GM23338 (cell line): ENCODE data around the gene DDX53. TPM values are rescaled to one million over a fixed set of nuclear protein-coding genes. Genes with fewer than 3 reads are reported as not detected.

Experiments used
- ATAC-seq: fragments of 200-7000 bp; cut with Tn5 transposase; 3 replicates; pipeline ENCODE4 v1.9.1; 2020
- DNase-seq: peaks from one replicate; pipeline ENCODE4 v3.0.0-alpha.2; 2015; ENCODE audit warnings: low spot score
- H2AFZ ChIP-seq: fragments of 200-600 bp; sonication (generic); 2 replicates; pipeline ENCODE4 v1.8.0; 2016; ENCODE audit warnings: antibody characterized with exemption, mild to moderate bottlenecking, moderate library complexity
- H3F3A ChIP-seq: fragments of 200-600 bp; sonication (generic); replicated peaks from 2 replicates; pipeline ENCODE4 v1.8.0; 2017; ENCODE audit warnings: antibody characterized with exemption, mixed run types, low read depth
- H3K27ac ChIP-seq: fragments of 200-600 bp; sonication (generic); 2 replicates; pipeline ENCODE4 v1.6.1; 2016; ENCODE audit warnings: low read depth
- H3K27me3 ChIP-seq: fragments of 200-600 bp; sonication (generic); 2 replicates; pipeline ENCODE4 v1.8.0; 2016; ENCODE audit warnings: mild to moderate bottlenecking, mixed run types, moderate library complexity; ENCODE audit not compliant: insufficient read depth
- H3K36me3 ChIP-seq: fragments of 200-600 bp; sonication (generic); 2 replicates; pipeline ENCODE4 v1.8.0; 2016; ENCODE audit warnings: mild to moderate bottlenecking; ENCODE audit not compliant: insufficient read depth
- H3K4me1 ChIP-seq: fragments of 200-600 bp; sonication (generic); 2 replicates; pipeline ENCODE4 v1.8.0; 2016; ENCODE audit warnings: mild to moderate bottlenecking, moderate library complexity; ENCODE audit not compliant: insufficient read depth
- H3K4me2 ChIP-seq: fragments of 200-600 bp; sonication (generic); 2 replicates; pipeline ENCODE4 v1.7.1; 2017; ENCODE audit warnings: mixed run types
- H3K4me3 ChIP-seq: fragments of 200-600 bp; sonication (generic); 2 replicates; pipeline ENCODE4 v1.6.1; 2016; ENCODE audit warnings: mixed run types
- H3K79me2 ChIP-seq: fragments of 200-600 bp; sonication (generic); replicated peaks from 2 replicates; pipeline ENCODE4 v1.8.0; 2017; ENCODE audit warnings: mild to moderate bottlenecking; ENCODE audit not compliant: insufficient read depth
- H3K9me2 ChIP-seq: fragments of 200-600 bp; sonication (generic); 2 replicates; pipeline ENCODE4 v1.8.0; 2017; ENCODE audit not compliant: insufficient read depth
- H4K20me1 ChIP-seq: fragments of 200-600 bp; sonication (generic); replicated peaks from 2 replicates; pipeline ENCODE4 v1.8.0; 2017; ENCODE audit warnings: mild to moderate bottlenecking; ENCODE audit not compliant: insufficient read depth
- H3K27ac Mint-ChIP-seq: 2 replicates; pipeline ENCODE4 v1.8.0; 2020; ENCODE audit warnings: inconsistent platforms, mild to moderate bottlenecking, moderate library complexity, mixed read lengths
- H3K27me3 Mint-ChIP-seq: 3 replicates; pipeline ENCODE4 v1.8.0; 2022; ENCODE audit warnings: low read depth, mild to moderate bottlenecking, moderate library complexity, mixed read lengths, inconsistent platforms; ENCODE audit not compliant: insufficient read depth, poor library complexity
- H3K36me3 Mint-ChIP-seq: 3 replicates; pipeline ENCODE4 v1.8.0; 2021; ENCODE audit warnings: low read depth, mild to moderate bottlenecking, inconsistent platforms, moderate library complexity, mixed read lengths
- H3K4me1 Mint-ChIP-seq: 3 replicates; pipeline ENCODE4 v1.8.0; 2020; ENCODE audit warnings: mild to moderate bottlenecking, inconsistent platforms, mixed read lengths
- H3K4me3 Mint-ChIP-seq: 3 replicates; pipeline ENCODE4 v1.8.0; 2021; ENCODE audit warnings: moderate library complexity, mild to moderate bottlenecking, inconsistent platforms, mixed read lengths
- H3K9me3 Mint-ChIP-seq: 3 replicates; pipeline ENCODE4 v1.8.0; 2020; ENCODE audit warnings: moderate library complexity, mild to moderate bottlenecking, inconsistent platforms, mixed read lengths
- CREB1 ChIP-seq: fragments of 250-450 bp; sonication (Bioruptor Pico); IDR thresholded peaks from 2 replicates; pipeline ENCODE4 v1.5.0; 2020; ENCODE audit warnings: low read depth, mild to moderate bottlenecking, moderate library complexity
- JUNB ChIP-seq: IDR thresholded peaks from one replicate; pipeline ENCODE4 v1.6.1; 2016; ENCODE audit warnings: antibody characterized with exemption; ENCODE audit not compliant: unreplicated experiment
- NANOG ChIP-seq: IDR thresholded peaks from 2 replicates; pipeline ENCODE4 v1.6.1; 2016; ENCODE audit warnings: antibody characterized with exemption, borderline replicate concordance
- POLR2AphosphoS5 ChIP-seq: IDR thresholded peaks from 2 replicates; pipeline ENCODE4 v1.6.1; 2016; ENCODE audit warnings: antibody characterized with exemption, low read depth
- STAT1 ChIP-seq: IDR thresholded peaks from one replicate; pipeline ENCODE4 v1.6.1; 2016; ENCODE audit warnings: antibody characterized with exemption; ENCODE audit not compliant: unreplicated experiment
- ZNF114 ChIP-seq: fragments of 250-450 bp; sonication (Bioruptor Pico); IDR thresholded peaks from 2 replicates; pipeline ENCODE4 v1.5.0; 2020; ENCODE audit warnings: mild to moderate bottlenecking, moderate library complexity
- ZNF331 ChIP-seq: fragments of 250-450 bp; sonication (Bioruptor Pico); IDR thresholded peaks from 2 replicates; pipeline ENCODE4 v1.5.0; 2020; ENCODE audit warnings: low read depth, mild to moderate bottlenecking, moderate library complexity
- polyA plus RNA-seq: library from polyadenylated mRNA; unstranded; fragments of >200 nt; fragmentation: Nextera tagmentation; extraction: Ambion mirVana; gene quantifications from 2 replicates; pipeline ENCODE4 v1.2.1, GENCODE V29; 2016
- total RNA-seq: library from RNA; depleted of rRNA; stranded (reverse); fragments of >200 nt; shearing (Covaris generic); gene quantifications from 2 replicates; pipeline ENCODE4 v1.2.3, GENCODE V29; 2014
- TF ChIP-seq, protein P1 (sequence below): fragments of 250-450 bp; sonication (Bioruptor Pico); IDR thresholded peaks from 2 replicates; pipeline ENCODE4 v1.5.0; 2020; ENCODE audit warnings: mild to moderate bottlenecking, moderate library complexity
- TF ChIP-seq, protein P2 (sequence below): IDR thresholded peaks from one replicate; pipeline ENCODE4 v1.6.1; 2018; ENCODE audit warnings: antibody characterized with exemption; ENCODE audit not compliant: unreplicated experiment
- TF ChIP-seq, protein P3 (sequence below), 2 experiments: fragments of 200-600 bp in 1 of 2; sonication (generic) in 1 of 2; conservative IDR thresholded peaks; 2 replicates each; pipeline versions ENCODE4 v1.5.1 to v1.6.1; 2016 to 2017; ENCODE audit warnings: antibody characterized with exemption in 2 of 2, low read depth in 2 of 2, mild to moderate bottlenecking in 2 of 2, moderate library complexity in 1 of 2

Gene DDX53
- total and polyA plus RNA-seq, 2 experiments from 2014 or later: 0.05 TPM; not detected in 1

DNA sequence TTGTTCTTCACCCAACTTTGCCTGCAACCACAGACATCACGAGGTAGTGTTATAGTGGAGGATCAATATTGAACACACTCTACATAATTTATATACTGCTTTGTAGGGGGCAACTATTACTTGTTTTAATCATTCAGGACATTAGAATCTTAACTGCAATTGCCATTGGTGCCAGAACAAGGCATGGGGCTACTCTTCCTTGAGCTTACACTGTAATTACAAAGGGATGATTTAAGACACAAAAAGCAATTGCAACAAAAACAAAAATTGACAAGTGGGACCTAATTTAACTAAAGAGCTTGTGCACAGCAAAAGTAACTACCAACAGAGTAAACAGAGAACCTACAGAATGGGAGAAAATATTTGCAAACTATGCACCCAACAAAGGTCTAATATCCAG is 24.0 kb upstream of the DDX53 start:
- DNase-seq (no peak), ATAC-seq (no peak)
- no peaks in the 10 kb centered on the region for H3K36me3 Mint-ChIP-seq
- Histone ChIP-seq H3F3A (no peaks in the 10 kb centered on the region), H3K36me3 (no peaks in the 10 kb centered on the region), H3K4me2 (no peak overlapping the region), H3K9me2 (no peaks in the 10 kb centered on the region), H3K79me2 (no peaks in the 10 kb centered on the region), H4K20me1 (no peaks in the 10 kb centered on the region), H3K27me3 (no peaks in the 10 kb centered on the region), H3K4me1 (no peaks in the 10 kb centered on the region), H3K27ac (no peak overlapping the region), H2AFZ (no peak overlapping the region), H3K4me3 (no peak overlapping the region)
- H3K27ac Mint-ChIP-seq: no peak overlapping the region
- H3K4me1 Mint-ChIP-seq: no peaks in the 10 kb centered on the region
- H3K4me3 Mint-ChIP-seq: no peak overlapping the region
- no peaks in the 10 kb centered on the region for H3K27me3 Mint-ChIP-seq
- TF ChIP-seq, protein P1, sequence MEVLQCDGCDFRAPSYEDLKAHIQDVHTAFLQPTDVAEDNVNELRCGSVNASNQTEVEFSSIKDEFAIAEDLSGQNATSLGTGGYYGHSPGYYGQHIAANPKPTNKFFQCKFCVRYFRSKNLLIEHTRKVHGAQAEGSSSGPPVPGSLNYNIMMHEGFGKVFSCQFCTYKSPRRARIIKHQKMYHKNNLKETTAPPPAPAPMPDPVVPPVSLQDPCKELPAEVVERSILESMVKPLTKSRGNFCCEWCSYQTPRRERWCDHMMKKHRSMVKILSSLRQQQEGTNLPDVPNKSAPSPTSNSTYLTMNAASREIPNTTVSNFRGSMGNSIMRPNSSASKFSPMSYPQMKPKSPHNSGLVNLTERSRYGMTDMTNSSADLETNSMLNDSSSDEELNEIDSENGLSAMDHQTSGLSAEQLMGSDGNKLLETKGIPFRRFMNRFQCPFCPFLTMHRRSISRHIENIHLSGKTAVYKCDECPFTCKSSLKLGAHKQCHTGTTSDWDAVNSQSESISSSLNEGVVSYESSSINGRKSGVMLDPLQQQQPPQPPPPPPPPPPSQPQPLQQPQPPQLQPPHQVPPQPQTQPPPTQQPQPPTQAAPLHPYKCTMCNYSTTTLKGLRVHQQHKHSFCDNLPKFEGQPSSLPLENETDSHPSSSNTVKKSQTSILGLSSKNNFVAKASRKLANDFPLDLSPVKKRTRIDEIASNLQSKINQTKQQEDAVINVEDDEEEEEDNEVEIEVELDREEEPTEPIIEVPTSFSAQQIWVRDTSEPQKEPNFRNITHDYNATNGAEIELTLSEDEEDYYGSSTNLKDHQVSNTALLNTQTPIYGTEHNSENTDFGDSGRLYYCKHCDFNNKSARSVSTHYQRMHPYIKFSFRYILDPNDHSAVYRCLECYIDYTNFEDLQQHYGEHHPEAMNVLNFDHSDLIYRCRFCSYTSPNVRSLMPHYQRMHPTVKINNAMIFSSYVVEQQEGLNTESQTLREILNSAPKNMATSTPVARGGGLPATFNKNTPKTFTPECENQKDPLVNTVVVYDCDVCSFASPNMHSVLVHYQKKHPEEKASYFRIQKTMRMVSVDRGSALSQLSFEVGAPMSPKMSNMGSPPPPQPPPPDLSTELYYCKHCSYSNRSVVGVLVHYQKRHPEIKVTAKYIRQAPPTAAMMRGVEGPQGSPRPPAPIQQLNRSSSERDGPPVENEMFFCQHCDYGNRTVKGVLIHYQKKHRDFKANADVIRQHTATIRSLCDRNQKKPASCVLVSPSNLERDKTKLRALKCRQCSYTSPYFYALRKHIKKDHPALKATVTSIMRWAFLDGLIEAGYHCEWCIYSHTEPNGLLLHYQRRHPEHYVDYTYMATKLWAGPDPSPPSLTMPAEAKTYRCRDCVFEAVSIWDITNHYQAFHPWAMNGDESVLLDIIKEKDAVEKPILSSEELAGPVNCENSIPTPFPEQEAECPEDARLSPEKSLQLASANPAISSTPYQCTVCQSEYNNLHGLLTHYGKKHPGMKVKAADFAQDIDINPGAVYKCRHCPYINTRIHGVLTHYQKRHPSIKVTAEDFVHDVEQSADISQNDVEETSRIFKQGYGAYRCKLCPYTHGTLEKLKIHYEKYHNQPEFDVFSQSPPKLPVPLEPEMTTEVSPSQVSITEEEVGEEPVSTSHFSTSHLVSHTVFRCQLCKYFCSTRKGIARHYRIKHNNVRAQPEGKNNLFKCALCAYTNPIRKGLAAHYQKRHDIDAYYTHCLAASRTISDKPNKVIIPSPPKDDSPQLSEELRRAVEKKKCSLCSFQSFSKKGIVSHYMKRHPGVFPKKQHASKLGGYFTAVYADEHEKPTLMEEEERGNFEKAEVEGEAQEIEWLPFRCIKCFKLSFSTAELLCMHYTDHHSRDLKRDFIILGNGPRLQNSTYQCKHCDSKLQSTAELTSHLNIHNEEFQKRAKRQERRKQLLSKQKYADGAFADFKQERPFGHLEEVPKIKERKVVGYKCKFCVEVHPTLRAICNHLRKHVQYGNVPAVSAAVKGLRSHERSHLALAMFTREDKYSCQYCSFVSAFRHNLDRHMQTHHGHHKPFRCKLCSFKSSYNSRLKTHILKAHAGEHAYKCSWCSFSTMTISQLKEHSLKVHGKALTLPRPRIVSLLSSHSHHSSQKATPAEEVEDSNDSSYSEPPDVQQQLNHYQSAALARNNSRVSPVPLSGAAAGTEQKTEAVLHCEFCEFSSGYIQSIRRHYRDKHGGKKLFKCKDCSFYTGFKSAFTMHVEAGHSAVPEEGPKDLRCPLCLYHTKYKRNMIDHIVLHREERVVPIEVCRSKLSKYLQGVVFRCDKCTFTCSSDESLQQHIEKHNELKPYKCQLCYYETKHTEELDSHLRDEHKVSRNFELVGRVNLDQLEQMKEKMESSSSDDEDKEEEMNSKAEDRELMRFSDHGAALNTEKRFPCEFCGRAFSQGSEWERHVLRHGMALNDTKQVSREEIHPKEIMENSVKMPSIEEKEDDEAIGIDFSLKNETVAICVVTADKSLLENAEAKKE (CRISPR knock-in tag): no peak
- TF ChIP-seq ZNF331 (CRISPR knock-in tag) (no peak), POLR2AphosphoS5 (no peak), CREB1 (CRISPR knock-in tag) (no peak), ZNF114 (CRISPR knock-in tag) (no peak), NANOG (no peak), STAT1 (no peak), JUNB (no peak)
- TF ChIP-seq, protein P2, sequence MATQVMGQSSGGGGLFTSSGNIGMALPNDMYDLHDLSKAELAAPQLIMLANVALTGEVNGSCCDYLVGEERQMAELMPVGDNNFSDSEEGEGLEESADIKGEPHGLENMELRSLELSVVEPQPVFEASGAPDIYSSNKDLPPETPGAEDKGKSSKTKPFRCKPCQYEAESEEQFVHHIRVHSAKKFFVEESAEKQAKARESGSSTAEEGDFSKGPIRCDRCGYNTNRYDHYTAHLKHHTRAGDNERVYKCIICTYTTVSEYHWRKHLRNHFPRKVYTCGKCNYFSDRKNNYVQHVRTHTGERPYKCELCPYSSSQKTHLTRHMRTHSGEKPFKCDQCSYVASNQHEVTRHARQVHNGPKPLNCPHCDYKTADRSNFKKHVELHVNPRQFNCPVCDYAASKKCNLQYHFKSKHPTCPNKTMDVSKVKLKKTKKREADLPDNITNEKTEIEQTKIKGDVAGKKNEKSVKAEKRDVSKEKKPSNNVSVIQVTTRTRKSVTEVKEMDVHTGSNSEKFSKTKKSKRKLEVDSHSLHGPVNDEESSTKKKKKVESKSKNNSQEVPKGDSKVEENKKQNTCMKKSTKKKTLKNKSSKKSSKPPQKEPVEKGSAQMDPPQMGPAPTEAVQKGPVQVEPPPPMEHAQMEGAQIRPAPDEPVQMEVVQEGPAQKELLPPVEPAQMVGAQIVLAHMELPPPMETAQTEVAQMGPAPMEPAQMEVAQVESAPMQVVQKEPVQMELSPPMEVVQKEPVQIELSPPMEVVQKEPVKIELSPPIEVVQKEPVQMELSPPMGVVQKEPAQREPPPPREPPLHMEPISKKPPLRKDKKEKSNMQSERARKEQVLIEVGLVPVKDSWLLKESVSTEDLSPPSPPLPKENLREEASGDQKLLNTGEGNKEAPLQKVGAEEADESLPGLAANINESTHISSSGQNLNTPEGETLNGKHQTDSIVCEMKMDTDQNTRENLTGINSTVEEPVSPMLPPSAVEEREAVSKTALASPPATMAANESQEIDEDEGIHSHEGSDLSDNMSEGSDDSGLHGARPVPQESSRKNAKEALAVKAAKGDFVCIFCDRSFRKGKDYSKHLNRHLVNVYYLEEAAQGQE: no peak
- TF ChIP-seq, protein P3, sequence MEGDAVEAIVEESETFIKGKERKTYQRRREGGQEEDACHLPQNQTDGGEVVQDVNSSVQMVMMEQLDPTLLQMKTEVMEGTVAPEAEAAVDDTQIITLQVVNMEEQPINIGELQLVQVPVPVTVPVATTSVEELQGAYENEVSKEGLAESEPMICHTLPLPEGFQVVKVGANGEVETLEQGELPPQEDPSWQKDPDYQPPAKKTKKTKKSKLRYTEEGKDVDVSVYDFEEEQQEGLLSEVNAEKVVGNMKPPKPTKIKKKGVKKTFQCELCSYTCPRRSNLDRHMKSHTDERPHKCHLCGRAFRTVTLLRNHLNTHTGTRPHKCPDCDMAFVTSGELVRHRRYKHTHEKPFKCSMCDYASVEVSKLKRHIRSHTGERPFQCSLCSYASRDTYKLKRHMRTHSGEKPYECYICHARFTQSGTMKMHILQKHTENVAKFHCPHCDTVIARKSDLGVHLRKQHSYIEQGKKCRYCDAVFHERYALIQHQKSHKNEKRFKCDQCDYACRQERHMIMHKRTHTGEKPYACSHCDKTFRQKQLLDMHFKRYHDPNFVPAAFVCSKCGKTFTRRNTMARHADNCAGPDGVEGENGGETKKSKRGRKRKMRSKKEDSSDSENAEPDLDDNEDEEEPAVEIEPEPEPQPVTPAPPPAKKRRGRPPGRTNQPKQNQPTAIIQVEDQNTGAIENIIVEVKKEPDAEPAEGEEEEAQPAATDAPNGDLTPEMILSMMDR (conservative IDR thresholded peaks at IDR 0.05; ENCODE audit: low read depth in 2 of 2): no peak
- no peaks in the 10 kb centered on the region for H3K9me3 Mint-ChIP-seq
